HFF-Myc (cell line): Measurements from ENCODE around the gene TRPV5.

Source experiments
- DNase-seq: peaks from one replicate; pipeline ENCODE4 v3.0.0-alpha.2; 2011; ENCODE audit warnings: low read depth; ENCODE audit errors: extremely low read depth
- H3K4me3 ChIP-seq: replicated peaks from 2 replicates; pipeline ENCODE4 v1.5.1; 2011; ENCODE audit warnings: low read depth, mild to moderate bottlenecking, control low read depth, low read length
- TF ChIP-seq, protein P1 (sequence below): IDR thresholded peaks from 2 replicates; pipeline ENCODE4 v1.5.1; 2012; ENCODE audit warnings: mild to moderate bottlenecking, low read depth, low read length, control low read depth; ENCODE audit errors: missing control alignments

TRPV5 gene

GRCh38 chr7:142934056-142934455 is 510 bp upstream of the TRPV5 start:
- no peak overlapping the region for H3K4me3 ChIP-seq
- no peak for DNase-seq
- TF ChIP-seq, protein P1, sequence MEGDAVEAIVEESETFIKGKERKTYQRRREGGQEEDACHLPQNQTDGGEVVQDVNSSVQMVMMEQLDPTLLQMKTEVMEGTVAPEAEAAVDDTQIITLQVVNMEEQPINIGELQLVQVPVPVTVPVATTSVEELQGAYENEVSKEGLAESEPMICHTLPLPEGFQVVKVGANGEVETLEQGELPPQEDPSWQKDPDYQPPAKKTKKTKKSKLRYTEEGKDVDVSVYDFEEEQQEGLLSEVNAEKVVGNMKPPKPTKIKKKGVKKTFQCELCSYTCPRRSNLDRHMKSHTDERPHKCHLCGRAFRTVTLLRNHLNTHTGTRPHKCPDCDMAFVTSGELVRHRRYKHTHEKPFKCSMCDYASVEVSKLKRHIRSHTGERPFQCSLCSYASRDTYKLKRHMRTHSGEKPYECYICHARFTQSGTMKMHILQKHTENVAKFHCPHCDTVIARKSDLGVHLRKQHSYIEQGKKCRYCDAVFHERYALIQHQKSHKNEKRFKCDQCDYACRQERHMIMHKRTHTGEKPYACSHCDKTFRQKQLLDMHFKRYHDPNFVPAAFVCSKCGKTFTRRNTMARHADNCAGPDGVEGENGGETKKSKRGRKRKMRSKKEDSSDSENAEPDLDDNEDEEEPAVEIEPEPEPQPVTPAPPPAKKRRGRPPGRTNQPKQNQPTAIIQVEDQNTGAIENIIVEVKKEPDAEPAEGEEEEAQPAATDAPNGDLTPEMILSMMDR: no peak

GRCh38 chr7:142933092-142933475 is 462 bp downstream of the TRPV5 start:
- TF ChIP-seq, protein P1: no peak
- no peak for DNase-seq

GRCh38 chr7:142932386-142933091 is 1.0 kb downstream of the TRPV5 start:
- TF ChIP-seq, protein P1: no peak
- no peak for DNase-seq
- no peak overlapping the region for H3K4me3 ChIP-seq

More at GRCh38 chr7:142933092-142933475, 462 bp downstream of the TRPV5 start:
- no peak overlapping the region for H3K4me3 ChIP-seq

- TF ChIP-seq, protein P1: no peak
- no peak for DNase-seq
- no peak overlapping the region for H3K4me3 ChIP-seq
Measured at GRCh38 chr7:142930126-142930730, 3.3 kb downstream of the TRPV5 start.

GRCh38 chr7:142927949-142928348 is 5.6 kb downstream of the TRPV5 start:
- DNase-seq: no peak
- TF ChIP-seq, protein P1: no peak
- H3K4me3 ChIP-seq: no peak overlapping the region

DNA sequence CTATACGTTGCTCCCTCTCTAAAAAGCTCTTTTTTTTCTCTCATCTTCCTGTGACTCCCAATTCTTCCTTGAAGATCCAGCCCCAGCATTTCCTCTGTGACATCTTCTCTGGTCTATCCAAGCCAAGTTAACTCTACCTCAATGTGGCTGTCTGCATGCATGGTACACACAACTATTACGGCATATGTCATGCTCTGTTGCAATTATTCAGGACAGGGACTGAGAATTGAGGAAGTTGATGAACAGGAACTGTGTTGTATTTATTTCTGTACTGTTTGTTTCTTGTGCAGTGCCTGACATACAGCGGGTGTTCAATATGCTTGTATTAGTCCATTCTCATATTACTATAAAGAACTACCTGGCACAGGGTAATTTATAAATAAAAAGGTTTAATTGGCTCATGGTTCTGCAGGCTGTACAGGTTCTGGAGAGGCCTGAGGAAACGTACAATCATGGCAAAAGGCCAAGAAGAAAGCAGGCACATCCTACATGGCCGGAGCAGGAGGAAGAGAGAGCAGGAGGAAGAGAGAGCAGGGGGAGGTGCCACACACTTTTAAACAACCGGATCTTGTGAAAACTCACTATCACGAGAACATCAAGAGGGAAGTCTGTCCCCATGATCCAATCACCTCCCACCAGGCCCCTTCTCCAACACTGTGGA is 6.3 kb downstream of the TRPV5 start:
- DNase-seq: no peak
- TF ChIP-seq, protein P1: no peak
- H3K4me3 ChIP-seq: no peak overlapping the region
